GM10266 (cell line): ENCODE results near the gene VEZF1.
"Not testable (repeated sequence)": the region's sequence is repeated elsewhere in the genome, so short reads cannot be mapped to it uniquely, and the experiment has no call there.

Experiments
- DNase-seq: peaks from one replicate; pipeline ENCODE4 v3.0.0; 2012; ENCODE audit errors: extremely low spot score
- TF ChIP-seq, protein P1 (sequence below): IDR thresholded peaks from 2 replicates; pipeline ENCODE4 v1.5.1; 2012; ENCODE audit warnings: mild to moderate bottlenecking, low read depth; ENCODE audit not compliant: control insufficient read depth, insufficient read depth; ENCODE audit errors: missing control alignments

VEZF1 gene

DNA sequence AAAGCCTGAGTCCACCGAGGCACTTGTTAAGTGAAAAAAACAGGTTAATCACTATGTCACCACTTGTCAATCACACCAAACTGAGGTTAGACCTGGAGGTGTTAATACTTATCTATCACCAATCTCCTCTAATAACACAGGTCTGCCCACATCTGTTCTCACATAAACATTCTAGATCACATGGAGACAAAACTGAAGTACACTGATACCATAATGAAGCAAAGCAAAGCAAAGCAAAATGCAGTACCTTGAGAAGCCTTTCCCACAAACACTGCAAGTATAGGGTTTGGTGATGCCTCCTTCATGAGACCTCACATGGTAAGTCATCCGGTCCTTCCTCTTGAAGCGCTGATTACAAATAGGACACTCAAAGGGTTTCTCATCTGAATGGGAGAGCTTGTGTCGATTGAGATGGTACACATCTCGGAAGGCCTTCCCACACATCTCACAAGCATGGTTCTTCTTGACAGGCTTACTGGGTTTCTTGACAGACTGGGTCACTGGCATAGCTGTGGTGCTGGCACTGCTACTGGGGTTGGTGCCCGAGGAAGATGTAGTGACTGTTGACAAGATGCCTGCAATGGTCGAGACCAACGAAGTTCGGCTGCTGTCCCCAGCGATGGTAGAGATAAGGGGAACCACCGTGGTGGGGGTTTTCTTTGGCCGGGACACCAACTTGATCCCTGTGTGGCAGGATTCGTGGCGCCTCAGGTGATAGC is 5.4 kb downstream of the VEZF1 start:
- DNase-seq = no peak
- TF ChIP-seq, protein P1, sequence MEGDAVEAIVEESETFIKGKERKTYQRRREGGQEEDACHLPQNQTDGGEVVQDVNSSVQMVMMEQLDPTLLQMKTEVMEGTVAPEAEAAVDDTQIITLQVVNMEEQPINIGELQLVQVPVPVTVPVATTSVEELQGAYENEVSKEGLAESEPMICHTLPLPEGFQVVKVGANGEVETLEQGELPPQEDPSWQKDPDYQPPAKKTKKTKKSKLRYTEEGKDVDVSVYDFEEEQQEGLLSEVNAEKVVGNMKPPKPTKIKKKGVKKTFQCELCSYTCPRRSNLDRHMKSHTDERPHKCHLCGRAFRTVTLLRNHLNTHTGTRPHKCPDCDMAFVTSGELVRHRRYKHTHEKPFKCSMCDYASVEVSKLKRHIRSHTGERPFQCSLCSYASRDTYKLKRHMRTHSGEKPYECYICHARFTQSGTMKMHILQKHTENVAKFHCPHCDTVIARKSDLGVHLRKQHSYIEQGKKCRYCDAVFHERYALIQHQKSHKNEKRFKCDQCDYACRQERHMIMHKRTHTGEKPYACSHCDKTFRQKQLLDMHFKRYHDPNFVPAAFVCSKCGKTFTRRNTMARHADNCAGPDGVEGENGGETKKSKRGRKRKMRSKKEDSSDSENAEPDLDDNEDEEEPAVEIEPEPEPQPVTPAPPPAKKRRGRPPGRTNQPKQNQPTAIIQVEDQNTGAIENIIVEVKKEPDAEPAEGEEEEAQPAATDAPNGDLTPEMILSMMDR = no peak

DNA sequence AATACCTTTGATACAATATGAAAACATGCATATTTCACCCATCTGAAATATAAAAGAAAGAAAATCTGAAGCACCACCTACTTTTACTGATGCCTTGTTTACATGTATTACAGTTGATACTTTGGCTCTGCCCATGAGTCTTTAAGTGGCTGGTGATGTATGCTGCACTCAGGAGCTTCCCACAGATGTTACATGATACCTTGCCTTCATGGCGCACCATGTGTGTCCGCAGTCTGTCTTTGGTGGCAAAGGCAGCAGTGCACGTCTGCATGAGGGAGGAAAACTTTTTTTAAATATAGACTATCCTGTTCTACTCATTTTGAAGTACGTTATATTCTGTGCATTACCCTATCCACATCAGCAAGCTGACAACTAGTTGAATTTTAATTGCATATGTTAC is 7.5 kb downstream of the VEZF1 start:
- no peak for DNase-seq
- TF ChIP-seq, protein P1 = no peak

DNA sequence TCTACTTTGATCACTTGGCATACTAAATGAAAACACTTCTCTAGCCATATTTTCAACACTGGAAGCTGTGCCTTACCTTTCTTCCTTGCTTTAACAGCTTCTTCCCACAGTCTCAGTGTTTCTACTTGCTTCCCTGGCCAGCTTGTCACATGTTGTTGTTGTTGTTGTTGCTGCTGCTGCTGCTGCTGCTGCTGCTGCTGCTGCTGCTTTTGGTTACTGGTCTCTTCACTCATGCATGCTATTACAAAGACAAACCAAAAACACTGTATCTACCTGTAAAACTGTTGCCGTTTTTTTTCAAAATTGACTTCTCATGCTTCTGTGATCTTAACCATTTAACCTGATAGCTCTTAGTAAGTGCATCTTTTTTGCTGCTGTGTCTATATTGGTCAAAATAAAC is 9.0 kb downstream of the VEZF1 start:
- TF ChIP-seq, protein P1 = no peak
- DNase-seq = no peak

DNA sequence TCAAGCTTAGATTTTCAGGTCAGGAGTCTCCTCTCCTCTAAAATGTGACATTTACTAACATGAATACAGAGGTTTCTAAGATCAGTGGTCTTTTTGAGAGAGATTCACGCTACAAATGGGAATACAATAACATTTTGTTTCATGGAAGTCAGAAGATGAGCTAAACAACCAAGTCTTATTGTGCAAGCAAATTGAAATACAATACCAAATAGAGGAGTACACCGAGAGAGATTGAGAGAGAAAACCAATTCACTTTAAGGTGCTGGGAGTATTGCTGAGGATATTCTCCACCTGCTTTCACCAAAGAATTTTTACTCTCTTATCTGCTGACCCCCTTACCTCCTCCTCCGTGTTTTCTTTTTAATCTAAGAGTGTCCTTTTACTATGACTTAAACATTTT is 11.5 kb downstream of the VEZF1 start:
- DNase-seq = no peak
- TF ChIP-seq, protein P1 = no peak

DNA sequence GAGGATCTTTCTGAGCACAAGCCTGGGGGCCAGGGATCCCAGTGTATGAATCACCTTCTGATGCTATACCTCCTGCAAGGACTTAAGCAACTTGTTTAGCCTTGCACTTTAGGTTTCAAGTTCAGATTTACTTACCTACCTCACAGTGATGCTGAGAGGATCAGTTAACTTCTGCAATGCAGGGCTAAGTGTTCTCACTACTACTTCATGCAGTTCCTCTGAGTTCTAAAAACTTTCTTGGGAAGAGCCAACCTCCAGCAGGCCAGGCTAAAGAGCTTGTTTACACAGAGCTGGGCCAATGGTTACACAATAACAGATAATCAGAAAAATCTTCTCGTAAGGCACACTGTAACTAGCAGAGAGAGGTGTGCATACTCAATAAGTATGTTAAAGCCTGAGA is 13.0 kb downstream of the VEZF1 start:
- DNase-seq = no peak

DNA sequence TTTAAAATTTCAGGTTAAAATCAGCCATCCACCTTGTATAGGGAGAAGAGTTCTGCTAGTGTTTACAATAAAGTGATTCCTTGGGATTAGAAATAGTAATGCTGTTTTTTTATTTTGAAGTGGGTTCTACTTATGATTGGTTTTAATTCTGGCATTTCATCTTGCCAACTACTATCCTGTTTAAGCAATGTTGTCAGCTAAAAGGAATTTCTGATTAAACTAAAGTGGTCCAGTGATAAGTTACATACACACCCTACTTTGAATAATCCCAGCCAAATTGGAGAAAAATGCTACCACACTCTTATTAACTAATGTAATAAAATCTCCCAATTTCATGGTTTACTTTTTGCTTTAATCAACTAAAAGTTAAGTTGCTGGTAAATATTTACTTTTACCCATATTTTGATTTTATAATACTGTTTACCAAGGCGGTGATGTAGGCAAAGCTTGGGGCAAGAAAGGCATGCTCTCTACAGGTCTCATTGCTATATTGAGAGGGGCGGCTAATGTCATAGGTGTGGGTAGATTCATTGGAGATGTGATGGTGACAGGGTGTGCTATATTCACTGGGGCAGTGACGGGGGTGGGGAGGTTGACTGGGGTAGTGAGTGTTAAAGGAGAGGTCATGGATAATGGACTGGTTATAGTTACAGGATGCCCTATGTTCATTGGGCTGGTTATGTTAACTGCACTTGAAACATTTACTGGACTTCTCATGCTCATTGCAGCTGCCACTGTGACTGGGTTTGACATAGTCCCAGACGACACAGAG is 13.8 kb downstream of the VEZF1 start:
- DNase-seq = not testable (repeated sequence)

More for the DNA sequence above, 13.0 kb downstream of the VEZF1 start:
- TF ChIP-seq, protein P1 = no peak

DNA sequence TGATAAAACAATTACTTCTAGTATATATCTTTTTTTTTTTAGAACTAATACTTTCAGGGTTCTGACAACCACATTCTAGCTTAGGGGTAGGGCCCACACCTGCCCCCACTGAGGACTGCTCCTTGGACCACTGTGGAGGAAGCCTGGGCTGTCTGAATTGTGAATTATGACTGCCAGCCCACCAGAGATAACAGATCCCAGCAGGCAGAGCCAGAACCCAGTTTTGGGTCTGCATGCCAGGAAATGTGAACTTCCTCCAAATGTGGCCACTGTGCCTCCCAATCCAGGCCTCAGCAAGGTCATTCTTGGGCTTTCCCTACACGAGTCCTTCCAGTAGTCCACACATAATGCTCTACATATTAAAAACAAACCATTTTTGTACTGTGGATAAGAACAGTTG is 15.9 kb downstream of the VEZF1 start:
- TF ChIP-seq, protein P1 = no peak
- DNase-seq = no peak
